CD4-positive, alpha-beta T cell treated with Interleukin-12 subunit alpha and Interleukin-12 subunit beta, for 1 hour (primary cell): ENCODE results near the gene PPP1R14C.
"Not testable (repeated sequence)": the region's sequence is repeated elsewhere in the genome, so short reads cannot be mapped to it uniquely, and the experiment has no call there.

ENCODE experiments used
- DNase-seq: peaks from one replicate; pipeline ENCODE4 v3.0.0-alpha.2; 2020

The PPP1R14C gene

GRCh38 chr6:150169609-150170008 lies 26.8 kb downstream of the PPP1R14C start:
- no peak for DNase-seq

- no peak for DNase-seq
Measured at GRCh38 chr6:150172929-150173328, 30.1 kb downstream of the PPP1R14C start.

GRCh38 chr6:150175586-150176151 lies 32.8 kb downstream of the PPP1R14C start:
- no peak for DNase-seq

GRCh38 chr6:150176152-150176551 lies 33.3 kb downstream of the PPP1R14C start:
- no peak for DNase-seq

- no peak for DNase-seq
Measured at GRCh38 chr6:150176659-150177058, 33.8 kb downstream of the PPP1R14C start.

- DNase-seq = no peak
Measured at GRCh38 chr6:150177259-150177951, 34.6 kb downstream of the PPP1R14C start.

- DNase-seq = no peak
Measured at GRCh38 chr6:150177952-150178520, 35.2 kb downstream of the PPP1R14C start.

- no peak for DNase-seq
Measured at GRCh38 chr6:150179030-150179429, 36.2 kb downstream of the PPP1R14C start.

- DNase-seq = not testable (repeated sequence)
Measured at GRCh38 chr6:150179907-150180424, 37.1 kb downstream of the PPP1R14C start.

- no peak for DNase-seq
Measured at GRCh38 chr6:150180517-150180916, 37.7 kb downstream of the PPP1R14C start.

GRCh38 chr6:150182460-150183078 lies 39.7 kb downstream of the PPP1R14C start:
- DNase-seq = no peak

GRCh38 chr6:150183105-150183504 lies 40.3 kb downstream of the PPP1R14C start:
- no peak for DNase-seq

- DNase-seq = no peak
Measured at GRCh38 chr6:150183966-150184365, 41.1 kb downstream of the PPP1R14C start.

GRCh38 chr6:150184850-150185731 lies 42.2 kb downstream of the PPP1R14C start:
- DNase-seq = no peak

GRCh38 chr6:150185732-150186117 lies 42.9 kb downstream of the PPP1R14C start:
- DNase-seq = no peak

- no peak for DNase-seq
Measured at GRCh38 chr6:150186129-150186898, 43.5 kb downstream of the PPP1R14C start.

GRCh38 chr6:150187433-150187832 lies 44.6 kb downstream of the PPP1R14C start:
- DNase-seq = not testable (repeated sequence)

GRCh38 chr6:150189122-150189521 lies 46.3 kb downstream of the PPP1R14C start:
- DNase-seq = no peak

GRCh38 chr6:150191809-150192208 lies 49.0 kb downstream of the PPP1R14C start:
- DNase-seq = no peak

- no peak for DNase-seq
Measured at GRCh38 chr6:150194195-150194594, 51.4 kb downstream of the PPP1R14C start.

- DNase-seq = no peak
Measured at GRCh38 chr6:150195996-150196417, 53.2 kb downstream of the PPP1R14C start.
